ENCODE data around the gene SLIT3.

Gene SLIT3

DNA sequence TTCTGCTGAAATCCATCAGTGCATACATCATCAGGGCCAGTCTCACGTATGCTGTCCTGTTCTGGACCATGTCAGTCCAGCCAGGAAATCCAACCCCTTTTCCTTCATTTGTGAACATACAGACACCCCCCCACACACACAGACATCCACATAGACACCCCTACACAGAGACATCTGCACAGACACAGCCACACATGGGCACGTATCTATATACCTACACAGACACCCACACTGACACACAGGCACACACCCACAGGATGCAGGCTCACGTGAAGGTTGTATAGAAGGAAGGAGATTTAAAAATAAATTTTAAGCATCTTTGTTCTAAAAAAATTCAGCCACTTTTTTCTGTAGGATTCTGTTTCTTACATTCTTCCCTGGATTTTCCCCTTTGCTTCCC, 325.6 kb downstream of the SLIT3 start:
- no peaks in the 10 kb centered on the region for H3K36me3 ChIP-seq

DNA sequence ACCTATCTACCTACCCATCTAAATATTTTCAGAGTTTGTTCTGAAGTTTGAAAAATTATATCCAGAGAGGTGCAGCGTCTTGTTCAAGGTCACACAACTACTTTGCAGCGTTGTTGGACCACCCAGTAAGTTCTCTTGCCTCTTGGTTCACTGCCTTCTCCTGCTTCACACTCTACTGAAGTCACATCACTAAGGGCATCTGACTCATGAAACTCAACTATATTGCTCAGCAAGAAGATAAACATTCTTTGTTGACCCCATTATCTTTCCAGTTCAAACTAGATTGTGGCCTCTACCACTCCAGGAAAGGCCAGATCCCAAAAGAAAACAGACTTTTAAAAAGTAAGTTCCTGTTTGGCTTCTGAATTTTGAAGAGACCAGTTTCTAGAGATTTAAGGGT, 326.9 kb downstream of the SLIT3 start:
- no peaks in the 10 kb centered on the region for H3K27me3 ChIP-seq

More for the DNA sequence above, 325.6 kb downstream of the SLIT3 start:
- Histone ChIP-seq H3K4me3 (ENCODE audit: low read depth, low read length) (no peak overlapping the region), H3K9me3 (no peaks in the 10 kb centered on the region), H3K4me1 (peaks cover 40% of the 10 kb centered on the region), H3K27me3 (no peaks in the 10 kb centered on the region)
- TF ChIP-seq CTCF (IDR thresholded peaks at IDR 0.05; ENCODE audit: low read depth, low read length), result no peak
- DNase-seq, result no peak

GRCh38 chr5:168972731-168973130, 328.2 kb downstream of the SLIT3 start:
- Histone ChIP-seq H3K27me3 (no peaks in the 10 kb centered on the region), H3K36me3 (no peaks in the 10 kb centered on the region), H3K9me3 (no peaks in the 10 kb centered on the region), H3K4me3 (ENCODE audit: low read depth, low read length) (no peak overlapping the region), H3K4me1 (peaks cover 16% of the 10 kb centered on the region)
- no peak for TF ChIP-seq CTCF (IDR thresholded peaks at IDR 0.05; ENCODE audit: low read depth, low read length)
- DNase-seq, result no peak

More for the DNA sequence above, 326.9 kb downstream of the SLIT3 start:
- DNase-seq, result no peak
- Histone ChIP-seq H3K9me3 (no peaks in the 10 kb centered on the region), H3K36me3 (no peaks in the 10 kb centered on the region), H3K4me1 (peaks cover 27% of the 10 kb centered on the region), H3K4me3 (ENCODE audit: low read depth, low read length) (no peak overlapping the region)
- no peak for TF ChIP-seq CTCF (IDR thresholded peaks at IDR 0.05; ENCODE audit: low read depth, low read length)

- H3K4me1 ChIP-seq, result peaks cover 6% of the 10 kb centered on the region
- no peak for TF ChIP-seq CTCF (IDR thresholded peaks at IDR 0.05; ENCODE audit: low read depth, low read length)
- H3K9me3 ChIP-seq, result no peaks in the 10 kb centered on the region
- no peaks in the 10 kb centered on the region for H3K36me3 ChIP-seq
- H3K4me3 ChIP-seq (ENCODE audit: low read depth, low read length), result no peak overlapping the region
- no peak for DNase-seq
- H3K27me3 ChIP-seq, result no peaks in the 10 kb centered on the region
Measured at GRCh38 chr5:168971100-168971499, 329.8 kb downstream of the SLIT3 start.

DNA sequence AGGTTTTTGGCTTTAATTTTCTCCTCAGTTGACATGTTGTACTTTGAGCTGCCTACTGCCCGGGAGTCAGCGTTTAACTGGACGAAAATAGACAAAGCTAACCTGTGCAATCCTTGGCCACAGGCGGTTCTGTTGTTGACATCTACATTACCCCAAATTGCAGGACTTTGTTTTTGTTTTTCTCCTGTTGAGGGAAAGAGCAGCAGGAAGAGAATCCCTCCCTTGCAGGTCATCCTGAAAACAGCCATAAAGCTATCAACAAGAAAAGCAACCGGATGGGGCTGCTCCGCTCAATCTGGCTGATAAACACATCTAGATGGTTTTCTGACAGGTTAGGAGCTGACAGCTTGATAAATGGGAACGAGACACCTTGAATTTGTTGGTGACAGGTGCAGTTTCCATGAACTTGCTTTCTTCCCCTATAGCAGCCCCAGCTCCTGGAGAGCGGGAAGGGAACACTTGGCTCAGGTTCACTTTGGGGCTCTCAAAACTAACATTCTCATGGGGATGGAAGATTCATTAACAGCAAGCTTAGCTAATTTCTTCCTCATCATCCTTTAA, 331.5 kb downstream of the SLIT3 start:
- DNase-seq, result no peak
- Histone ChIP-seq H3K9me3 (no peaks in the 10 kb centered on the region), H3K4me1 (no peaks in the 10 kb centered on the region), H3K4me3 (ENCODE audit: low read depth, low read length) (no peak overlapping the region), H3K36me3 (no peaks in the 10 kb centered on the region), H3K27me3 (no peaks in the 10 kb centered on the region)
- no peak for TF ChIP-seq CTCF (IDR thresholded peaks at IDR 0.05; ENCODE audit: low read depth, low read length)

DNA sequence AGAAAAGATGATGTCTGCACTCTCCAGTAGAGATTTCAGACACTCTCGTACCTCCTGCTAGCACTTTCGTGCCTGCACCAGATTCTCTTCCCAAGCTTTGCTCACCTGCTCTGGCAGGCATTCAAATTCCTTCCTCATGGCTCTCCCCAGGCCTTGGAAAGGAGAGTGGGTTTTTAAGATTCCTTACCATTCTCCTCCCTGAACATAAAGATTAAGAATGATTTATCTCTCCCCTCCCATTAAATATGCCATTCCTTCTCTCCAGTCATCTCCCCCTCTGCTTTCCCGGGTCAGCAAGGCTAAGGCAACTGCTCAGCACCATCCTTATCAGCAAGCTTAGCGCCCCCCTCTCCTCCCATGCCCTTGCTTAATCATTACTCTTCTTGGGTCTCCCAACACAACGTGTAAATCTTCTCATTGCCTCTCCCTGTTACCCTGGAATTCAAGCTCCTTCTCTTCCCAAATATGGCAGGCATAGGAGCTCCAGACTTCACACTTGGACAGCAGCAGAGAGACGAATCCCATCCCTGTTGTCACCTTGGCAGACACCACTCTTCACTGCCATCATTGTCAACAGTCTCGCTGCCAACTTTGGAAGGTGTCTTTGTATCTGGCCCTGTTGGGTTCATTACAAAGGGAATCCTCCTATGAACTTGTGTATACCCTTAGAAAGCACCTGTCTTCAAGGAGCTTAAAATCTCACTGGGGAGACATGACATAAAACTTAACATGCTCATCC, 332.9 kb downstream of the SLIT3 start:
- Histone ChIP-seq H3K4me1 (no peaks in the 10 kb centered on the region), H3K4me3 (ENCODE audit: low read depth, low read length) (no peak overlapping the region), H3K9me3 (no peaks in the 10 kb centered on the region), H3K36me3 (no peaks in the 10 kb centered on the region), H3K27me3 (no peaks in the 10 kb centered on the region)
- DNase-seq, result no peak
- TF ChIP-seq CTCF (IDR thresholded peaks at IDR 0.05; ENCODE audit: low read depth, low read length), result no peak

Data from BE2C (cell line).